HG03575 (cell line): Measurements from ENCODE around the gene SLC35A2.

ENCODE experiments used
- ATAC-seq: cut with Tn5 transposase; IDR thresholded peaks from one replicate; pipeline ENCODE4 v1.9.1; 2021; ENCODE audit not compliant: unreplicated experiment, insufficient number of reproducible peaks, low FRiP score; ENCODE audit errors: extremely low read depth

Gene SLC35A2

DNA sequence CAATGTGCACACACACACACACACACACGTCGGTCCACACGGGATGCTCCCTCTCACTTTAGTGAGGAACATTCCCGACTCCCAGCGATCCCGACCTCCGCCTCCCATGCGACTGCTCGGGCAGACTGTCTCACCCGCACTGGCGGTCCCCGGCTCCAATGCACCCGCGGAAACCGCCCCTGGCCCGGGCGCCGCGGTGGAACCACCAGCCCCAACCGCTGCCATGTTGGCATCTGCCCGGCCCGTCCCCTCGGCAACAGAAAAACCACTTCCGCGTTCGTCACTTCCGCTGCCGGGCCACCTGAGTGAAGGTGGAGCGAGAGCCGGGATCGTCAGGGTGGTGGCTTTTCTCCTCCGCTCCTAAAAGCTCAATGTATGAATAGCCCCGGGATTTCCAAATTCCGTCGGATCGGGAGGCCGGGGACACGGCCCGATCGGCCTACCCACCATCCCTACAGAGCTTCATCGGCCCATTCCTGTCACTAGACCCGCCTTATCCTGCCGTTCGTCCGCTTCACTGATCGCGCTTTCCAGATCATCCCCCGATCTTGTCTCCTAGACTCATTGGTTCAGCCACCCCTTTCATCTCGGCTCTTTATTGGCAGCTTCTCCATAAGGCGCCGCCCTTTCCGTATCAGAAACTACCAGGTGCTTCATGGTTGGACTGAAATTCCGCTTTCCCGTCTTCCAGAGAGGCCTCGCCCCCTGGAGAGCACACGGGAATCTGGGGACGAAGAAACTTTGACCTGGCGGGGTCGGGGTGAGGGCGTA is at the start of gene SLC35A2:
TSS of gene SLC35A2 (minus strand) at position 235 of the 771 bp plus-strand sequence. CDS start at position 225, 10 bp downstream.
- no peak for ATAC-seq

DNA sequence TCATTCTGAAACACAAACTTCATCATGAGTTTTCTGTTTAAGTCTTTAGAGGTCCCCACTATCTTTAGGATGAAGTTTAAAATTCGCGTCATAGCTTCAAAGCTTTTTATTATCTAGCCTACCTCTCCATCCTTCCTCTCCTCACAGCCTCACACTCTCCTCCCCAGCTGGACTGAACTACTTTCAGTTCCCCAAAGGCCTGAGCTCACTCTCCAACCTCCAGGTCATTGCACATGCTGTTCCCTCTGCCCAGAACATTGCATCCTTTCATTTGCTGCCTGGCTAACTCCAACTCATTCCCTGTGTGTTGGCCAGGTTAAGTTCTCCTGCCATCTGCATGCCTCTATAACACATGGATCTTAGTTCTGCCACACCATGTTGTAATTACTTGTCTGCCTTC is 48.8 kb upstream of the SLC35A2 start:
- ATAC-seq, result no peak

DNA sequence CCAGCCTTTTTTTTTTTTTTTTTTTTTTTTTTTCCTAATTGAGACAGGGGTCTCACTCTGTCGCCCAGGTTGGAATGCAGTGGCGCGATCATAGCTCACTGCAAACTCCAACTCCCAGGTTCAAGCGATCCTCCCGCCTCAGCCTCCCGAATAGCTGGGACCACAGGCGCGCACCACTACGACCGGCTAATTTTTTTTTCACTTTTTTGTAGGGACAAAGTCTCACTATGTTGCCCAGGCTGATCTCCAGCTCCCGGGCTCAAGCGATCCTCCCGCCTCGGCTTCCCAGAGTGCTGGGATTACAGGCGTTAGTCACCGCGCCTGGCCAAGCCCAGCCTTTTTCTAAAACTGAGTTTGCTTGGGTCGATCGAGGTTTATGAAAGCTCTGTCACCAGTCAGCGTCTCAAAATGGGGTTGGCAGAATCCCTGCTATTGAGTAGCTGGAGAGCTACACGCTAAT is 47.2 kb upstream of the SLC35A2 start:
- no peak for ATAC-seq

DNA sequence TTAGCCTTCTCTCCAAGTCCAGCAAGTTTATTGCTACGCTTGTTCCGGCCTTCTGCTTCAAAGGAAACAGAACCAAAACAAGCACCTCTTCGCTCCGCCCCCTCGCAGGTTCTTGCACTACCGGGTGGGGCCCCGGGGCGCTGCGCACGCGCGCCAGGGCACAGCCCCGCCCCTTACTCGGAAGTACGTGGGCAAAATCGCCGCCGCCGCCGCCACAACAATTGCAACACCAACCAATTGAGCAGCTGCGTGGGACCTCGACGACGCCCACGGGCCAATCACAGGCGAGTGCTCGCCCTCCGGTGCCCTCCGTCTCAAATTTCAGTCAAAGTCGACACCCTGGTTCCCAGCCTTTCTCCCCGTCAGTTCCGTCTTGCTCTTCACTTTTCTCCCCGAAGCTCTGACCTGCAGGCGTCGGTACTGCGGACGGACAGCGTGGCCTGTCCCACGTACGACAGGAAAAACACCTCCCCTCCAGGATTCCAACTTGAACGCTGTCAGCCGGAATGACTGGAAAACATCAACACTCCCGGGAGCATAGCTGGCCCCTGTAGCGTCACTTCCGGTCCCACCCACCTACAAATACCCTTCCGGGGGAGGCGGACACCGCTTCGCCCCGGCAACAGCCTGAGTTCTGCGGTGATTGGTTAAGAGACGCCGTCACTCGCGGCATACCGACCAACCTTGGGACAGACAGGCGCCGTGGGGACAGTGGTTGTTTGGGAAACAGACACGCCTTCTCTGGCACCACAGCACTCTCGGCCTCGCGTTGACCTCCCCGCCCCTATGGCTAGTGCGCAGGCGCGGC is 46.6 kb upstream of the SLC35A2 start:
- peak; percentile 44 for ATAC-seq

DNA sequence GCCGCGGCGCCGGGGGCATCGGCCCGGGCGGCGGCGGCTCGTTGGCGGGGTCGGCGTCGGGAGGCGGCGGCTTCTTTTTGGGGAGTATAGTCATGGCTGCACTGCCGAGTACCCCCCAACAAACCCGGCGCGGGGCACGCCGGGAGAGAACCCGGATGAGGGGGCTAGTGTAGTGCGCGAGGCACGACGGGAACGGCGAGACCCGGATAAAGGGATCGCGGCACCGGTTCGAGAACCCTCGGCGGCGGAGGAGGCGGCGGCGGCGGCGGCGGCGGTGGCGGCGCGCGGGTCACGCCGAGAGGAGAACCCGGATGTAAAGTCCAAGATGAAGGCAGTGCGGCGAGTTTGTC is 46.0 kb upstream of the SLC35A2 start, which contains the start of gene OTUD5:
TSS of gene OTUD5 (minus strand) at position 131 of the 350 bp plus-strand sequence. CDS start at position 94, 37 bp downstream.
- ATAC-seq, result no peak

DNA sequence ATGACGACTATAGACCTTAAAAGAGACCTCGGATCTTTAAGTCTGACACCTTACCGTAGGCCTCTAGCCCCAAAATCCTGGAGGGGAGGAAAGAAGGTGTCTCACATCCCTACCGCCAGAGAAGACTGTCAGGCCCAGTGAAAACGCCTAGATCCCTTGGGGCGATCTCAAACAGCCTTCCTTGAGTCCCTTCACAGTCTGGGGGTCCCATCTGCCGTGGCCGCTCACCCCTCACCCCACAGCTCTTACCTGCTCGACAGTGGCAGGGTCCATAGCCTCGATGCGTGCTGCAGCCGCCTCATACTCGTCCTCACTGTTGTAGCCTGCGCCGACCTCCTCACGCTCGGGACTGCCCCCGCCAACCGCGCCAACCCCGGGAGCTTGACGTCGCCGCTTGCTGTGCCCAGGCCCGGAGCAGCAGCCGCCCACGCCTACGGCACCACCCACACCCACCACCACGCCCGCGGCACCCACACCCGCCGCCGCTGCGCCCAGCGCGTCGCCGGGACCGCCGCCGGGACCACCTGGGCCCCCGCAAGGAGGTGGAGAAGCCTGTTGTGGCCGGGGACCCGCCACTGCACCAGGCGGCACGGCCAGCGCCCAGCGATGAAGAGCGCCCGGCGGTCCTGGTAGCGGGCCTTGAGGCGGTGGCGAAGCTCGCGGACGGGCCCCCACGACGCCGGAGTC is 45.4 kb upstream of the SLC35A2 start:
- no peak for ATAC-seq

DNA sequence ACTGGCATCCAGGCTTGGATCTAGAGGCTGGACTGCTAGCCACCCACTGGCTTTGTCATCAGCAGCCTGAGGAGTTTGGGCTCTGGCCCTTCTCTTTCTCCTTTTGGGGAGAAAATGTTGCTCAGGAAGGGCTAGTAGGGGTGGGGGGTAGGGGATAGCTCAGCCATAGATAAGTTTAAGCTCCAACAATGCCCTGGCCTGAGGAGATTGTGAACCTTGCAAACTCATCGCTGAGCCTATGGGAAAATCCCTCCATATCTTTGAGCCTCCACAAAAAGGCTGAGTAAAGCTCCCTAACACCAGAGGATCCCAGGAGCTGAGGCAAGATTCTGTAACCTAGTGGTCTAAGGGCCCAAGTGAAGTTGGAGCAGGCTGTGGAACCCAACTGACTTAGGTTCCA is 37.1 kb upstream of the SLC35A2 start:
- ATAC-seq, result no peak

DNA sequence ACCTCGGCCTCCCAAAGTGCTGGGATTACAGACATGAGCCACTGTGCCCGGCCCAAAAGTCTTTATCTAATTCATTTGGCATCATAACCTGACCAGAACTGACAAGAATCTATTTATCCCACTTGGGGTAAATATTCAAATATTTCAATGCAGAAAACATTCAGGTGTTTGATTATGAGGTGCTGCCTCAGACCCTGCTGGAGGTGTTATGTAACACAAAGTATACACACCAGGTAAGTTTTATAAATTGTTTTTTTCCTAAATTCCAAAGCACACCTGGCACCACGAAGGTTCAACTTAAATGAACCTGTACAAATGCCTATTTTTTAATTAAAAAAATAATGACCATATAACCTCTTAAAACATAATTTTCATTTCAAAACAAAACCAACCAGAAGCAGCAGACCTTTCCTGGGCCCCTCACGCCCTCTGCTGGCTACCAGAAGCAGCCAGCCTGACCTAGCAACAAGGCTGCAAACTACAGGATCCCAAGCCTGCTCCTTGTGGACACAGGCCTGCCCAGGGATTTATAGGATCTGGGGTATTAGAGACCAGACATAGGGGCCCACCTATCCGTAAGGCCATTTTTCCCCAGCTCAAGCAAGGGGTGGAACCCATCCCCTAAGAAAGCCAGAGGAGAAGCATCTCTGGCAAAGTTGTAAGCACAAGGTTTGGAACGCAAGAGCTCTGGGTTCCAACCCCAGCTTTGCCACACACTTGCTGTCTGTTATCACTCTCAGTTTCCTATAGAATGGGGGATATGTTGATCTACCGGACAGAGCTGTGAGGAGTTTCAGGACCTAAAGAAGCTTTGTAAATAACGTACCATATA is 34.3 kb upstream of the SLC35A2 start:
- ATAC-seq, result no peak

DNA sequence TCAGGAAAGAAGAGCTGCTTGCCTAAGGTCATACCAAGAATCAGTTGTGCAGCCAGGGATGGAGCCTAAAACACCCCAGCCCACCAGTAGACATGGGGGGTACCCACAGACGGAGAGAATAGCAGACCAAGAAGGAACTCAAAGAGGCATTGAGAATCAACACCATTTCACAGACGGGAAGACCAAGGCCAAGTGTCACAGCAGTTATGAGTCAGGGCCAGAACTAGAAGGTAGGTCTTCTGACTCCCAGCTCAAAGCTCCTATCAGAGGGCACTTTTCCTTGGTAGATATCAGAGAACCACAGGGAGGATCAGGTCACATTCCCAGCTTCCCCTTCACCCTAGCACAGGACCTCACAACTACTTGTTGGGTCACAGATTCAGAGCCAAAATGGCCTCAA is 31.4 kb upstream of the SLC35A2 start:
- ATAC-seq, result no peak

DNA sequence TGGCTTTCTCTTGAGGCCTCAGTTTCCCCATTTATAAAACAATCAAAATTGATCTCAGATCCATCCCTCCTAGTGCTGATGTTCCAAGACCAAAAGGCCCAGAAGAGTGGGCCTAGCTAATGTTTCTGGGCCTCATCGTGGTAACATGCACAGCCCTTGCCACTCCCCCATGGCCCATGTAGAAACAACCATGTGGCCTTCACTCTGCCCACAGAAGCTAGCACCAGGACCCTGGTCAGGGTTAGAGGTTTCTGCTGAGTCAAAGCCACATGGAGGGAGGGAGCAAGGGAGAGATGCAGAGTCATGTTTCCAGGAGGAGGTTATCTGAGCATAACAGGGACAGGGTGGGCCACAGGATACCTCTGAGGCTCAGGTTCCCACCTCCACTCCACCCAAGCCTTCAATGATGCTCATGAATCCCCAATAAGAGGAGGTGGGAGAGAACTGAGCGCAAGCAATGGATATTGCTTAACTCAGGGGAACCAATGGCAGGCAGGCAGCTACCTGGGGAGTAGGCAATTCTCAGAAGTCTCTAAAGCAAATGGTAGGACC is 29.0 kb upstream of the SLC35A2 start:
- ATAC-seq, result no peak

DNA sequence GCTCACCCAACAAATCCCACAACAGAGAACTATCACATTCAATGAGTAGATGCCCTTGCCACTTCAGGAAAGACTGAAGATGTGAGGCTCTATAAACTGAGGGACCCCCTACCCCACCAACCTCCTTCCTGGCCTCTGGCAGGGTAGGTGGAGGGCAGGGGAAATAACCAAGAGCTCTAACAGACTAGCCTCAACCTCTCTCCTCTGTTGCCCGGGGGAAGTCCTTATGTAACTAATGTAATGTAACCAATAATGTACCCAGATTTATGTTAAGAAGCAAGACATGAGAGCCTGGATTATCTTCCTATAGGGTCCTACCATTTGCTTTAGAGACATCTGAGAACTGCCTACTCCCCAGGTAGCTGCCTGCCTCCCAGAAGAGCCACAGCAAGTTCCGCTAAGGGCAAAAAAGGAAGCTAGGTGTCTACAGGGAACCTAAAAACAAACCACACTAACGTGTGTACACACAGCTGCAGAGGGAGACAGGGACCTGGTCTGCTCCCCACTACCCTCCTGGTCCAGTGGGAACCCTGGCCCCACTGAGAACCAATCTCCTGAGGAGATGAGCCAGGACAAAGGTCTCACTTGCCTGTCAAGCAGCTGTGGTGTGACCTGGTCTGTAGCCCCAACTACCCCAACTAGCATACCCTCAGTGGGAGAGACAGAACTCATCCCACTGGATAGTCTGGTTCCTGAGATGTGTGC is 28.2 kb upstream of the SLC35A2 start:
- ATAC-seq, result no peak

DNA sequence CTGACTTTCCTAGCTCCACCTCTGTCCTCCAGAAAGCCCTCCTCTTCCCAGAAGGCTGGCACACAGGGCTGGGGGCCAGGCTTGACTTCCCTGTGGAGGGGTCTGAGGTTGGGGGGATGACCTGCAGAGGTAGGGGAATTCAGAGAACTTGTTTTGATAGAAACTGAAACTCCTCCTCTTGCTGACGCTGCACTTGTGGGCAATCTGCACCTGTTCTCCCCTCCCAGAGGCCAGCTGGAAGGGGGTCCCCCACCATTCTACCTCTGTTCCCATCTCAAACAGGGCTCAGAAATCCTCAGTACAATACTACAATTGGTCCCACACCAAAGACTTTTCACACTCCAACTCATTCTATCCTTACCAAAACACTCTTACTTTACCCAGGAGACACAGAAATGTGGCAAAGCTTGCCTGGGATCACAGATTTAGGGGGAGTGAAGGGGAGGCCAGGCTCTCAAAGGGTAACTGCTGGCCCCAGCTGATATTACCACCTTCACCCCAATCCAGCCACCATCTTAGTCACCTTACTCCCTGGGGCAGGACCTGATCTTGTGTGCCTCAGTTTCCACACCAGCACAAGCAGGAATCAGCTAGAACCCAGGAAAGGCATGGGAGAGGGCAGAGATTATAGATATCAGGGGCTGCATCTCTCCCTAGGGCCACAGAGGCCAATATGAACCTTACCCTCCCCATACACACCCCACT is 27.4 kb upstream of the SLC35A2 start:
- peak; percentile 42 for ATAC-seq

DNA sequence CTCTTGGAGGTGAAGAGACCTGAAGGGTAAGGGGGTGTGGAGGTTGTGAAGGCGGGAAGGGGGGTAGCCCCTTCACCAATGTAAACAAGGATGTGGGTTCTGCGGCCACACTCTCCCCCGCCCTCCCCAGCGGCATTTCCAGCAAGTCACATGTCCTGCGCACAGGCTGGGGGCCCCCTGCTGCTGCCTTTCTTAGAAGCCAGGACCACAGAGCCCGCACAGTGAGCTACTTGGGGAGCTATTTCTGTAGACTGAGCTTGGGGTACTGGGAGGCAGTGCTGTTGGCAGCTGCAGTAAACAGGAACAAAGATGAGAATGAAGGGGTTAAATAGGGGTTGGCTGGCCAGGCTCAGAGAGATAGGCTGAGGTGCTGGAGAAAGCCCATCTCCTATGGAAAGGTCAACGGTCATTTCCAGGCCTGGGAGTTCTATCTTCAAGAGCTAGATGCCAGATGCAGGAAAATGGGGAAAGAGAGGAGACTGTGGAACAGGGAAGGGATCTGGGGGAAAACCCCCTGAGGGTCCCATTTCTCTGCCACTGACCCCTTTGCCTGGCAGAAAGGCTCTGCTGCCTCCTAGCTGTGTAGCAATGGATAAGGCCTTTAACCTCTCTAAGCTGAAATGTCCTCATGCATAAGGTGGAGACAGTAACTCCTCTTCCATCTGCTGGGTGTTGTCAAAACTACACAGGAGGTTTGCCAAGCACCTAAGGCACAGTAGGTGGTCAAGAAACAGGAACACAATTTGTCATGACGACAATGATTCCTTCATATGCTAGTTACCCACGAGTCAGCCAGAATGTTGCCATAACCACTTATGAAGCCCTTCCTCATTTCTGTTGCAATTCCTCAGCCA is 25.8 kb upstream of the SLC35A2 start:
- no peak for ATAC-seq

DNA sequence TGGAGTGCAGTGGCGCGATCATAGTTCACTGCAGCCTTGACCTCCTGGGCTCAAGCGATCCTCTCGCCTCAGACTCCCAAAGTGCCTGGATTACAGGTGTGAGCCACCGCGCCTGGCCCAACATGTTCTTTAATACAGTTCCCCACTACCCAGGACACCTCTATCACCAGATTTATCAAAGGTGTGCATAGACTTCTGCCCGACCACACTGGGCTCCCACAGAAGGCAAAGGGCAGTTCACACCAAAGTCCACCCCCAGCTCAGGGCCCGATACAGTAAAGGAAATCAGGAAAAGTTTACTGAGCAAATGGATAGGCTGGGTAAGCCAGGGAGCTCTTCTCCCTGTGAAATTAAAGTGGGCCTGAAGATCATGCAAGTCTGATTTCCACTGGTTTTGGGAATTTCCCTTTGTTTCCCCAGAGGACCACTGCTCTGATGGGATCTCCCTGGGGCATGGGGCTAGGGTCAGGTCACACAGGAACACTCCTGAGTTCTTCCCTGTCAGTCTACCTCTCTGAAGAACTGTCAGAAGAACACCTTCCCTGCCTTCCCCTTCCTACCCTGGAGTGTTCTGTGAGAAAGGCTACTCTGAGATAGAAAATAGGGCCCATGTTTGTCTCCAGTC is 25.1 kb upstream of the SLC35A2 start:
- no peak for ATAC-seq

DNA sequence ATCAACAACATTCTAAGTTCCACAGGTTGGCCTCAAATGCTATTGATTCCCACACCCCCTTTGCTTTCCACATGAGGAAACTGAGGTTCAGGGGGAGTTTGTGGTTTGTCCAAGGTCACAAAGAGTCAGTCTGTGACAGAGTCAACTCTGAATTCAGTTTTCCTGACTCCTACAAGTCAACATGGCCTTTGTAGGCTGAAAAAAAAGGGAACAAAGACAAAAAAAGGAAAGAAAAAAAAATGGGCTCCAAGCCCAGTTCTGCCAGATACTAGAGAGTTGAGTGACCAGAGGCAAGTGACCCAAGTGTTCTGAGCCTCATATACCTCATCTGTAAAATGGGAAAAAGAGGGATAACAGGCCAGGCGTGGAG is 23.8 kb upstream of the SLC35A2 start:
- ATAC-seq, result no peak

DNA sequence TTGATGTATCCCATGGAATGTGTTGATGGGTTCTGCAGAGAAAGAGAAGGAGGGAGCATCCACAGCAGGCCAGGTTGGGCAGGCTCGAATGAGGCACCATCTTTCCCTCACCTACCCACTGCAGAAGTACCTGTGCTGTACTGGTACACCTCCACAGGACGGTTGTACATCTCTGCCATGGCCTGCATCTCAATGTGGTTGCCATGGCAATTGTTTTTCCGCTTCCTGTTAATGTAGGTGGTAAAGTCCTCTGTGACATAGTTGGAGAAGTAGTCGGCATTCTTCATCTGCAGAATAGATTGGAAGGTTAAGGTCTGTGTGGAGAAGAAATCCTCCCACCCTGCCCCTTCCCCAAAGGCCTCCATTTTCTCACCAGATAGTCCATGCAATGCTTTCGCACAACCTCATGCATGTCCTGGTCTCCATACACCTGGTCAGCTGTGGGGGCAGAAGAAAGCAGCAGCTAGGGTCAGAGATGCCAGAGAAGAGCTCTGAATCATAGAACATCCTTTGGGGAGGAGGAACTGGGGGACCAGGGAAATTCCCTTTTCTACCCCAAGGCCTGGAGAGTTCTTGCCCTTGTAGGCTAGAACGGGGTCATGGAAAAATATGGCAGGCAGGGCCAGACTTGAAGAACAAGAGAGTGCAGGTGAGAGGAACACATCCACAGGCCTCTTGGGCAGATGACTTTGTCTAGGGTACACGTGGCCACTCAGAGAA is 23.3 kb upstream of the SLC35A2 start:
- no peak for ATAC-seq
